ENCODE data around the gene PLEKHM3. TPM values are rescaled to one million over a fixed set of nuclear protein-coding genes. Genes with fewer than 3 reads are reported as not detected.

The PLEKHM3 gene
- total RNA-seq, 2 donors from 2014 or later, result 5.2 to 15.8 TPM

GRCh38 chr2:207871911-207872310 lies 153.4 kb downstream of the PLEKHM3 start:
- Mint-ChIP-seq H3K27ac (no peak overlapping the region), H3K9me3 (no peaks in the 10 kb centered on the region), H3K36me3 (no peaks in the 10 kb centered on the region)
- ATAC-seq (no peak), DNase-seq (ENCODE audit: low spot score in 2 of 2) (no peak)

- DNase-seq (ENCODE audit: low spot score in 2 of 2) (no peak), ATAC-seq (no peak)
- Mint-ChIP-seq H3K9me3 (no peaks in the 10 kb centered on the region), H3K27ac (no peak overlapping the region), H3K36me3 (no peaks in the 10 kb centered on the region)
These were observed 153.8 kb downstream of the PLEKHM3 start for GRCh38 chr2:207871506-207871905.

GRCh38 chr2:207870814-207871213 lies 154.5 kb downstream of the PLEKHM3 start:
- H3K27ac Mint-ChIP-seq, result no peak overlapping the region
- H3K9me3 Mint-ChIP-seq, result no peaks in the 10 kb centered on the region
- DNase-seq (ENCODE audit: low spot score in 2 of 2) (no peak), ATAC-seq (no peak)
- H3K36me3 Mint-ChIP-seq, result no peaks in the 10 kb centered on the region

- DNase-seq (ENCODE audit: low spot score in 2 of 2) (no peak), ATAC-seq (no peak)
- no peak overlapping the region for H3K27ac Mint-ChIP-seq
- no peaks in the 10 kb centered on the region for H3K9me3 Mint-ChIP-seq
- H3K36me3 Mint-ChIP-seq, result no peaks in the 10 kb centered on the region
These were observed 155.2 kb downstream of the PLEKHM3 start for GRCh38 chr2:207869784-207870778.

GRCh38 chr2:207868855-207869596 lies 156.3 kb downstream of the PLEKHM3 start:
- no peak for DNase-seq (ENCODE audit: low spot score in 2 of 2)
- H3K36me3 Mint-ChIP-seq, result no peaks in the 10 kb centered on the region
- H3K27ac Mint-ChIP-seq, result no peak overlapping the region
- no peak for ATAC-seq
- no peaks in the 10 kb centered on the region for H3K9me3 Mint-ChIP-seq

- Mint-ChIP-seq H3K36me3 (no peaks in the 10 kb centered on the region), H3K27ac (no peak overlapping the region), H3K9me3 (no peaks in the 10 kb centered on the region)
- DNase-seq (ENCODE audit: low spot score in 2 of 2) (no peak), ATAC-seq (no peak)
These were observed 157.4 kb downstream of the PLEKHM3 start for GRCh38 chr2:207867905-207868304.

GRCh38 chr2:207867056-207867455 lies 158.3 kb downstream of the PLEKHM3 start:
- ATAC-seq (no peak), DNase-seq (ENCODE audit: low spot score in 2 of 2) (no peak)
- Mint-ChIP-seq H3K9me3 (no peaks in the 10 kb centered on the region), H3K36me3 (no peaks in the 10 kb centered on the region), H3K27ac (no peak overlapping the region)

- no peak for DNase-seq (ENCODE audit: low spot score in 2 of 2)
- no peaks in the 10 kb centered on the region for H3K9me3 Mint-ChIP-seq
- H3K27ac Mint-ChIP-seq, result no peak overlapping the region
- ATAC-seq, result no peak
- H3K36me3 Mint-ChIP-seq, result peaks cover 0 to 10% of the 10 kb centered on the region in 2 donors
These were observed 160.1 kb downstream of the PLEKHM3 start for GRCh38 chr2:207865210-207865609.

- no peak for DNase-seq (ENCODE audit: low spot score in 2 of 2)
- no peak for ATAC-seq
- no peak overlapping the region for H3K27ac Mint-ChIP-seq
- H3K9me3 Mint-ChIP-seq, result no peaks in the 10 kb centered on the region
- H3K36me3 Mint-ChIP-seq, result peaks cover 0 to 10% of the 10 kb centered on the region in 2 donors
These were observed 162.0 kb downstream of the PLEKHM3 start for GRCh38 chr2:207863345-207863744.

GRCh38 chr2:207861789-207862188 lies 163.5 kb downstream of the PLEKHM3 start:
- Mint-ChIP-seq H3K36me3 (peaks cover 0 to 10% of the 10 kb centered on the region in 2 donors), H3K27ac (no peak overlapping the region), H3K9me3 (no peaks in the 10 kb centered on the region)
- DNase-seq (ENCODE audit: low spot score in 2 of 2) (no peak), ATAC-seq (no peak)

GRCh38 chr2:207860685-207861084 lies 164.6 kb downstream of the PLEKHM3 start:
- no peak for ATAC-seq
- no peak overlapping the region for H3K27ac Mint-ChIP-seq
- DNase-seq (ENCODE audit: low spot score in 2 of 2), result no peak
- H3K36me3 Mint-ChIP-seq, result peaks cover 0 to 10% of the 10 kb centered on the region in 2 donors
- H3K9me3 Mint-ChIP-seq, result no peaks in the 10 kb centered on the region

GRCh38 chr2:207855591-207855990 lies 169.7 kb downstream of the PLEKHM3 start:
- peaks cover 0 to 4% of the 10 kb centered on the region in 2 donors for H3K36me3 Mint-ChIP-seq
- ATAC-seq, result no peak
- DNase-seq (ENCODE audit: low spot score in 2 of 2), result no peak
- H3K9me3 Mint-ChIP-seq, result no peaks in the 10 kb centered on the region
- H3K27ac Mint-ChIP-seq, result no peak overlapping the region

- no peak for DNase-seq (ENCODE audit: low spot score in 2 of 2)
- H3K27ac Mint-ChIP-seq, result no peak overlapping the region
- no peak for ATAC-seq
- H3K9me3 Mint-ChIP-seq, result no peaks in the 10 kb centered on the region
- no peaks in the 10 kb centered on the region for H3K36me3 Mint-ChIP-seq
These were observed 170.6 kb downstream of the PLEKHM3 start for GRCh38 chr2:207854484-207855440.

GRCh38 chr2:207852791-207853190 lies 172.5 kb downstream of the PLEKHM3 start:
- Mint-ChIP-seq H3K9me3 (no peaks in the 10 kb centered on the region), H3K27ac (no peak overlapping the region)

GRCh38 chr2:207849443-207849842 lies 175.9 kb downstream of the PLEKHM3 start:
- DNase-seq (ENCODE audit: low spot score in 2 of 2) (no peak), ATAC-seq (no peak)
- no peaks in the 10 kb centered on the region for H3K9me3 Mint-ChIP-seq
- H3K36me3 Mint-ChIP-seq, result no peaks in the 10 kb centered on the region
- H3K27ac Mint-ChIP-seq, result no peak overlapping the region

More at GRCh38 chr2:207852791-207853190, 172.5 kb downstream of the PLEKHM3 start:
- DNase-seq (ENCODE audit: low spot score in 2 of 2) (no peak), ATAC-seq (no peak)
- H3K36me3 Mint-ChIP-seq, result no peaks in the 10 kb centered on the region

- no peak overlapping the region for H3K27ac Mint-ChIP-seq
- no peak for ATAC-seq
- no peaks in the 10 kb centered on the region for H3K36me3 Mint-ChIP-seq
- DNase-seq (ENCODE audit: low spot score in 2 of 2), result no peak
- H3K9me3 Mint-ChIP-seq, result no peaks in the 10 kb centered on the region
These were observed 176.8 kb downstream of the PLEKHM3 start for GRCh38 chr2:207848545-207848928.

Measured in activated naive CD4-positive, alpha-beta T cell treated with anti-CD3 and anti-CD28 coated beads, Interleukin-2, amount 50 U/mL, for 72 hours (primary cell).